ENCODE results near the gene CAPN9.
A peak's percentile ranks its signal among the peaks of the same experiment; 100 is the strongest.
"Not testable (repeated sequence)": the region's sequence is repeated elsewhere in the genome, so short reads cannot be mapped to it uniquely, and the experiment has no call there.

The CAPN9 gene

GRCh38 chr1:230843503-230844309 lies 96.5 kb downstream of the CAPN9 start:
- CTCF ChIA-PET = interaction anchor here (1.4 kb wide), 1 partner anchor 47 kb away, joined by 3 read pairs; no protein-coding TSS in a partner anchor
- no peak for TF ChIP-seq CTCF (IDR thresholded peaks at IDR 0.05; ENCODE audit: insufficient read depth, low read length, missing control alignments)
- POLR2A ChIA-PET = interaction anchor here (1.2 kb wide), 1 partner anchor 23 kb away, joined by 3 read pairs; no protein-coding TSS in a partner anchor

GRCh38 chr1:230844561-230844960 lies 97.4 kb downstream of the CAPN9 start:
- TF ChIP-seq CTCF (IDR thresholded peaks at IDR 0.05; ENCODE audit: insufficient read depth, low read length, missing control alignments) = no peak
- CTCF ChIA-PET = interaction anchor here (1.3 to 1.4 kb wide), 2 partner anchors 48 to 73 kb away, joined by 3 read pairs; no protein-coding TSS in a partner anchor
- POLR2A ChIA-PET = no interaction called here

More at GRCh38 chr1:230843503-230844309, 96.5 kb downstream of the CAPN9 start:
- no peak overlapping the region for H3K4me3 ChIP-seq (ENCODE audit: low read depth, low read length)
- no peak for DNase-seq (ENCODE audit: low read depth, low spot score)

GRCh38 chr1:230845184-230845583 lies 98.0 kb downstream of the CAPN9 start:
- POLR2A ChIA-PET; H3K4me3 ChIP-seq (ENCODE audit: low read depth, low read length); DNase-seq (ENCODE audit: low read depth, low spot score): not testable (repeated sequence)
- CTCF ChIA-PET = interaction anchor here (1.3 to 1.4 kb wide), 2 partner anchors 48 to 73 kb away, joined by 3 read pairs; no protein-coding TSS in a partner anchor

More at GRCh38 chr1:230844561-230844960, 97.4 kb downstream of the CAPN9 start:
- no peak for DNase-seq (ENCODE audit: low read depth, low spot score)
- H3K4me3 ChIP-seq (ENCODE audit: low read depth, low read length) = no peak overlapping the region

- ChIA-PET POLR2A (interaction anchor here (0.5 to 1.2 kb wide), 3 partner anchors 10 to 64 kb away, joined by 3 to 5 read pairs (median 3); no protein-coding TSS in a partner anchor), CTCF (interaction anchor here (1.1 to 3.4 kb wide), 4 partner anchors 10 to 70 kb away, joined by 3 to 10 read pairs (median 6); no protein-coding TSS in a partner anchor)
- DNase-seq (ENCODE audit: low read depth, low spot score) = no peak
- no peak overlapping the region for H3K4me3 ChIP-seq (ENCODE audit: low read depth, low read length)
- TF ChIP-seq CTCF (IDR thresholded peaks at IDR 0.05; ENCODE audit: insufficient read depth, low read length, missing control alignments) = no peak
Observed at GRCh38 chr1:230848235-230848634, 101.0 kb downstream of the CAPN9 start.

GRCh38 chr1:230849451-230850224 lies 102.5 kb downstream of the CAPN9 start:
- no peak overlapping the region for H3K4me3 ChIP-seq (ENCODE audit: low read depth, low read length)
- peak; percentile 80 for DNase-seq (ENCODE audit: low read depth, low spot score)
- no peak for TF ChIP-seq CTCF (IDR thresholded peaks at IDR 0.05; ENCODE audit: insufficient read depth, low read length, missing control alignments)
- CTCF ChIA-PET = interaction anchor here (3.4 kb wide), 1 partner anchor 68 kb away, joined by 10 read pairs; no protein-coding TSS in a partner anchor
- POLR2A ChIA-PET = interaction anchor here (1.2 kb wide), 1 partner anchor 8 kb away, joined by 5 read pairs; no protein-coding TSS in a partner anchor

GRCh38 chr1:230850547-230850946 lies 103.4 kb downstream of the CAPN9 start:
- ChIA-PET CTCF (interaction anchor here (1.2 kb wide), 1 partner anchor 16 kb away, joined by 3 read pairs; no protein-coding TSS in a partner anchor), POLR2A (interaction anchor here (4.4 kb wide), 1 partner anchor 17 kb away, joined by 24 read pairs; the partner anchor contains the start of gene C1orf198)

More at GRCh38 chr1:230850547-230850946, 103.4 kb downstream of the CAPN9 start:
- no peak for TF ChIP-seq CTCF (IDR thresholded peaks at IDR 0.05; ENCODE audit: insufficient read depth, low read length, missing control alignments)
- no peak for DNase-seq (ENCODE audit: low read depth, low spot score)
- no peak overlapping the region for H3K4me3 ChIP-seq (ENCODE audit: low read depth, low read length)

Measured in AG04449 (cell line).